ENCODE data around the gene PDS5A.
"Not testable (repeated sequence)": the region's sequence is repeated elsewhere in the genome, so short reads cannot be mapped to it uniquely, and the experiment has no call there.

PDS5A gene

DNA sequence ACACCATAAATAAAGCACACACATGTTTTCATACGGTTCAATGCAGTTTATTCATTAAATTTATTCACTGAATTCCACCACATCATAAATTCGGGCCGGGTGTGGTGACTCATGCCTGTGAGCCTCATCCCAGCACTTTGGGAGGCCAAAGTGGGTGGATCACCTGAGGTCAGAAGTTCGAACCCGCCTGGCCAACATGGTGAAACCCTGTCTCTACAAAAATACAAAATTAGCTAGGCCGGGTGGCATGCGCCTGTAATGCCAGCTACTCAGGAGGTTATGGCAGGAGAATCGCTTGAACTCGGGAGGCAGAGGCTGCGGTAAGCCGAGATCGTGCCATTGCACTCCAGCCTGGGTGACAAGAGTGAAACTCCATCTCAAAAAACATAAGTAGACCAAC is 131.6 kb downstream of the PDS5A start:
- peaks cover 10% of the 10 kb centered on the region; the same call in 1 of the 2 replicates for H3F3A ChIP-seq (ENCODE audit: control insufficient read depth, insufficient read depth)
- H3K4me1 ChIP-seq (ENCODE audit: control insufficient read depth, low read length) = no peaks in the 10 kb centered on the region
- H3K9me2 ChIP-seq (replicated peaks; ENCODE audit: control insufficient read depth, low read length) = no peaks in the 10 kb centered on the region
- H3K4me2 ChIP-seq (ENCODE audit: low read length) = no peak overlapping the region
- H3K27me3 ChIP-seq (ENCODE audit: control insufficient read depth, low read length) = no peaks in the 10 kb centered on the region
- H3K4me3 ChIP-seq (ENCODE audit: low read length) = no peak overlapping the region
- H3K9me3 ChIP-seq (ENCODE audit: control insufficient read depth, insufficient read depth, low read length) = no peaks in the 10 kb centered on the region
- H4K20me1 ChIP-seq (ENCODE audit: control insufficient read depth, insufficient read depth, low read depth, low read length) = no peaks in the 10 kb centered on the region; the same call in 1 of the 2 replicates
- no peak overlapping the region for H3K27ac ChIP-seq (ENCODE audit: low read depth, low read length)
- H3K36me3 ChIP-seq (ENCODE audit: control insufficient read depth, low read length) = peaks cover 76% of the 10 kb centered on the region
- H3K79me2 ChIP-seq (ENCODE audit: control insufficient read depth, low read length) = no peaks in the 10 kb centered on the region
- TF ChIP-seq EZH2phosphoT487 (IDR thresholded peaks at IDR 0.05; ENCODE audit: borderline replicate concordance, low read length) = no peak
- TF ChIP-seq, protein P1, sequence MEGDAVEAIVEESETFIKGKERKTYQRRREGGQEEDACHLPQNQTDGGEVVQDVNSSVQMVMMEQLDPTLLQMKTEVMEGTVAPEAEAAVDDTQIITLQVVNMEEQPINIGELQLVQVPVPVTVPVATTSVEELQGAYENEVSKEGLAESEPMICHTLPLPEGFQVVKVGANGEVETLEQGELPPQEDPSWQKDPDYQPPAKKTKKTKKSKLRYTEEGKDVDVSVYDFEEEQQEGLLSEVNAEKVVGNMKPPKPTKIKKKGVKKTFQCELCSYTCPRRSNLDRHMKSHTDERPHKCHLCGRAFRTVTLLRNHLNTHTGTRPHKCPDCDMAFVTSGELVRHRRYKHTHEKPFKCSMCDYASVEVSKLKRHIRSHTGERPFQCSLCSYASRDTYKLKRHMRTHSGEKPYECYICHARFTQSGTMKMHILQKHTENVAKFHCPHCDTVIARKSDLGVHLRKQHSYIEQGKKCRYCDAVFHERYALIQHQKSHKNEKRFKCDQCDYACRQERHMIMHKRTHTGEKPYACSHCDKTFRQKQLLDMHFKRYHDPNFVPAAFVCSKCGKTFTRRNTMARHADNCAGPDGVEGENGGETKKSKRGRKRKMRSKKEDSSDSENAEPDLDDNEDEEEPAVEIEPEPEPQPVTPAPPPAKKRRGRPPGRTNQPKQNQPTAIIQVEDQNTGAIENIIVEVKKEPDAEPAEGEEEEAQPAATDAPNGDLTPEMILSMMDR (IDR thresholded peaks at IDR 0.05; ENCODE audit: low read depth, low read length, poor library complexity, severe bottlenecking) = no peak

DNA sequence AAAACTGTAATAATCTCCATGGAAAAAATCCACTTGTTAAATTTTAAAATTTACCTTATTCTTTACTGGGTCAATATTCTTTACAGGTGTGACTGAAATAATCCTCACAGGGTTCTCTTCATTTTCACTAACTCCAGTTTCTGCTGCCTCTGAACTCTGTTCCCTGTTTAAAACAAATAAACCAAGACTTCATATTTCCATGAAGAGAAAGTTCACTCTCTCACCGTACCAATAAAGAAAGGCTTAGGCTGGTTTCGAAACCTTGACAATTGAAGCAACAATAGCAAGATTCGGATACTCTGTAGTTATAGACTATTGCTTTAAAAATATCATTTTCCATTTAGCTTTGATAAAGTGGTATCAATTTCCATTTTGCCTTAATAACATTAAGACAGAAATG is 135.8 kb downstream of the PDS5A start:
- Histone ChIP-seq H3K36me3 (ENCODE audit: control insufficient read depth, low read length) (peaks cover 81% of the 10 kb centered on the region), H3K4me1 (ENCODE audit: control insufficient read depth, low read length) (no peaks in the 10 kb centered on the region), H3K4me2 (ENCODE audit: low read length) (no peak overlapping the region), H3K4me3 (ENCODE audit: low read length) (no peak overlapping the region), H4K20me1 (ENCODE audit: control insufficient read depth, insufficient read depth, low read depth, low read length) (no peaks in the 10 kb centered on the region; the same call in 1 of the 2 replicates), H3K79me2 (ENCODE audit: control insufficient read depth, low read length) (no peaks in the 10 kb centered on the region), H3K27me3 (ENCODE audit: control insufficient read depth, low read length) (no peaks in the 10 kb centered on the region), H3K9me3 (ENCODE audit: control insufficient read depth, insufficient read depth, low read length) (no peaks in the 10 kb centered on the region), H3K27ac (ENCODE audit: low read depth, low read length) (no peak overlapping the region), H3K9me2 (replicated peaks; ENCODE audit: control insufficient read depth, low read length) (no peaks in the 10 kb centered on the region), H3F3A (ENCODE audit: control insufficient read depth, insufficient read depth) (peaks cover 4% of the 10 kb centered on the region; the same call in 1 of the 2 replicates)
- no peak for TF ChIP-seq EZH2phosphoT487 (IDR thresholded peaks at IDR 0.05; ENCODE audit: borderline replicate concordance, low read length)
- TF ChIP-seq, protein P1 (IDR thresholded peaks at IDR 0.05; ENCODE audit: low read depth, low read length, poor library complexity, severe bottlenecking) = no peak

DNA sequence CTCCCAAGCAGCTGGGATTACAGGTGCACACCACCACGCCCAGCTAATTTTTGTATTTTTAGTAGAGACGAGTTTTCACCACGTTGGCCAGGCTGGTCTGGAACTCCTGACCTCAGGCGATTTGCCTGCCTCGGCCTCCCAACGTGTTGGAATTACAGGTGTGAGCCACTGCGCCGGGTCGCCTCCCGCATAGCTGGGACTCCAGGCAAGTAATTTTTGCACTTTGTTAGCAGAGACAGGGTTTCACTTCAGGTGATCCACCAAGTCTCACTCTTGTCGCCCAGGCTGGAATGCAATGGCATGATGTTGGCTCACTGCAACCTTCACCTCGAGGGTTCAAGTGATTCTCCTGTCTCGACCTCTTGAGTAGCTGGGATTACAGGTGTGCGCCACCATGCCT is 137.2 kb downstream of the PDS5A start:
- not testable (repeated sequence) for H3K9me2 ChIP-seq (replicated peaks; ENCODE audit: control insufficient read depth, low read length); H3K79me2 ChIP-seq (ENCODE audit: control insufficient read depth, low read length)
- H3K36me3 ChIP-seq (ENCODE audit: control insufficient read depth, low read length) = peaks cover 79% of the 10 kb centered on the region

DNA sequence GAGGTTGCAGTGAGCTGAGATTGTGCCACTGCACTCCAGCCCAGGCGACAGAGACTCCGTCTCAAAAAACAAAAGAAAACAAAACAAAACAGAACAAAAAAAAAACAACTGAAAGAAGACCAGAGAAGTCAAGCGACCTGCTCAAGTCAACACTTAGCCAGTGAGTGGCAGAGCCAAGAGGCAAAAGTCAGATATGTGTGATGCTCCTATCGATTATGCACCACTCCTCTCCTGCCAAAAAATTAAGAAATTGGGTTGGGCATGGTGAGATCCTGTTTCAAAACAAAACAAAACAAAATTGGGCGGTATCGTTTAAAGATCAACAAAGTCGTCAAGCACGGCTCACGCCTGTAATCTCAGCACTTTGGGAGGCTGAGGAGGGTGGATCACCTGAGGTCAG is 137.7 kb downstream of the PDS5A start:
- TF ChIP-seq EZH2phosphoT487 (IDR thresholded peaks at IDR 0.05; ENCODE audit: borderline replicate concordance, low read length) = no peak
- TF ChIP-seq, protein P1 (IDR thresholded peaks at IDR 0.05; ENCODE audit: low read depth, low read length, poor library complexity, severe bottlenecking) = no peak
- H3K9me2 ChIP-seq (replicated peaks; ENCODE audit: control insufficient read depth, low read length) = no peaks in the 10 kb centered on the region
- no peaks in the 10 kb centered on the region for H3K9me3 ChIP-seq (ENCODE audit: control insufficient read depth, insufficient read depth, low read length)
- no peaks in the 10 kb centered on the region for H3K27me3 ChIP-seq (ENCODE audit: control insufficient read depth, low read length)
- H4K20me1 ChIP-seq (ENCODE audit: control insufficient read depth, insufficient read depth, low read depth, low read length) = no peaks in the 10 kb centered on the region
- H3K4me1 ChIP-seq (ENCODE audit: control insufficient read depth, low read length) = no peaks in the 10 kb centered on the region
- H3K4me2 ChIP-seq (ENCODE audit: low read length) = no peak overlapping the region
- H3F3A ChIP-seq (ENCODE audit: control insufficient read depth, insufficient read depth) = no peaks in the 10 kb centered on the region
- H3K79me2 ChIP-seq (ENCODE audit: control insufficient read depth, low read length) = no peaks in the 10 kb centered on the region
- H3K27ac ChIP-seq (ENCODE audit: low read depth, low read length) = no peak overlapping the region
- H3K36me3 ChIP-seq (ENCODE audit: control insufficient read depth, low read length) = peaks cover 82% of the 10 kb centered on the region
- H3K4me3 ChIP-seq (ENCODE audit: low read length) = no peak overlapping the region

More for the DNA sequence above, 137.2 kb downstream of the PDS5A start:
- not testable (repeated sequence) for H3K4me3 ChIP-seq (ENCODE audit: low read length); H3K27ac ChIP-seq (ENCODE audit: low read depth, low read length); H3K9me3 ChIP-seq (ENCODE audit: control insufficient read depth, insufficient read depth, low read length); H3K4me2 ChIP-seq (ENCODE audit: low read length); H3K4me1 ChIP-seq (ENCODE audit: control insufficient read depth, low read length); H3K27me3 ChIP-seq (ENCODE audit: control insufficient read depth, low read length); H3F3A ChIP-seq (ENCODE audit: control insufficient read depth, insufficient read depth); H4K20me1 ChIP-seq (ENCODE audit: control insufficient read depth, insufficient read depth, low read depth, low read length)

DNA sequence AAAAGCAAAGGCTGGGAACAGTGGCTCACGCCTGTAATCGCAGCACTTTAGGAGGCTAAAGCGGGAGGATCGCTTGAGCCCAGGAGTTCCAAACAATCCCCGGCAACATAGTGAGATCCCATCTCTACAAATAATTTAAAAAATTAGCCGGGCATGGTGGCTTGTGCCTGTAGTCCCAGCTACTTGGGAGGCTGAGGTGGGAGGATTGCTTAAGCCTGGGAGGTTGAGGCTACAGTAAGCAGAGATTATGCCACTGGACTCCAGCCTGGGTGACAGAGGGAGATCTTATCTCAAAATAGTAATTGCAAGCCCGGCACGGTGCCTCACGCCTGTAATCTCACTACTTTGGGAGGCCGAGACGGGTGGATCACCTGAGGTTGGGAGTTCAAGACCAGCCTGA is 139.3 kb downstream of the PDS5A start:
- H3K4me1 ChIP-seq (ENCODE audit: control insufficient read depth, low read length); H4K20me1 ChIP-seq (ENCODE audit: control insufficient read depth, insufficient read depth, low read depth, low read length); H3K4me2 ChIP-seq (ENCODE audit: low read length); H3K27ac ChIP-seq (ENCODE audit: low read depth, low read length); H3K27me3 ChIP-seq (ENCODE audit: control insufficient read depth, low read length); H3K9me3 ChIP-seq (ENCODE audit: control insufficient read depth, insufficient read depth, low read length); H3K4me3 ChIP-seq (ENCODE audit: low read length); H3K79me2 ChIP-seq (ENCODE audit: control insufficient read depth, low read length); H3F3A ChIP-seq (ENCODE audit: control insufficient read depth, insufficient read depth); H3K9me2 ChIP-seq (replicated peaks; ENCODE audit: control insufficient read depth, low read length): not testable (repeated sequence)
- peaks cover 87% of the 10 kb centered on the region for H3K36me3 ChIP-seq (ENCODE audit: control insufficient read depth, low read length)
